Mammary epithelial cell (primary cell): ENCODE measurements around the gene MAPK8.

ENCODE experiments used
- CTCF ChIP-seq, 2 donors: IDR thresholded peaks in 1 of 2; conservative IDR thresholded peaks in 1 of 2; 2 replicates each; pipeline ENCODE4 v1.5.1; 2011 to 2012; ENCODE audit warnings: inconsistent platforms in 2 of 2, low read length in 2 of 2, mild to moderate bottlenecking in 2 of 2, control low read depth in 1 of 2, low read depth in 1 of 2; ENCODE audit not compliant: insufficient read depth in 1 of 2; ENCODE audit errors: extremely low read depth in 1 of 2
- EZH2 ChIP-seq: IDR thresholded peaks from 2 replicates; pipeline ENCODE4 v1.6.1; 2012; ENCODE audit warnings: low read length, inconsistent platforms, borderline replicate concordance

- no peak for TF ChIP-seq CTCF (conservative IDR thresholded peaks at IDR 0.05 in 1 of 2, IDR thresholded peaks at IDR 0.05 in 1 of 2; ENCODE audit: extremely low read depth in 1 of 2, insufficient read depth in 1 of 2, low read depth in 1 of 2, low read length in 2 of 2)
- TF ChIP-seq EZH2, result no peak
These were observed 168.4 kb downstream of the MAPK8 start for GRCh38 chr10:48474765-48475365.
